SJCRH30 (cell line): Measurements from ENCODE around the gene GEMIN5. TPM values are rescaled to one million over a fixed set of nuclear protein-coding genes. Genes with fewer than 3 reads are reported as not detected.
"Not testable (repeated sequence)": the region's sequence is repeated elsewhere in the genome, so short reads cannot be mapped to it uniquely, and the experiment has no call there.

Experiments
- DNase-seq, 2 experiments: peaks; one replicate each; pipeline ENCODE4 v3.0.0-alpha.2; 2015 to 2020
- H3K27ac ChIP-seq: fragments of 250-450 bp; sonication (Bioruptor Pico); 2 replicates; pipeline ENCODE4 v1.5.1; 2020; ENCODE audit warnings: mild to moderate bottlenecking, moderate library complexity
- H3K27me3 ChIP-seq: fragments of 250-450 bp; sonication (Bioruptor Pico); 2 replicates; pipeline ENCODE4 v1.5.1; 2020; ENCODE audit warnings: mild to moderate bottlenecking, moderate library complexity
- H3K36me3 ChIP-seq: fragments of 250-450 bp; sonication (Bioruptor Pico); 2 replicates; pipeline ENCODE4 v1.5.1; 2020; ENCODE audit warnings: mild to moderate bottlenecking, moderate library complexity
- H3K4me1 ChIP-seq: fragments of 250-450 bp; sonication (Bioruptor Pico); 2 replicates; pipeline ENCODE4 v1.5.1; 2020; ENCODE audit warnings: mild to moderate bottlenecking, moderate library complexity
- H3K4me3 ChIP-seq: fragments of 250-450 bp; sonication (Bioruptor Pico); 2 replicates; pipeline ENCODE4 v1.5.1; 2020; ENCODE audit warnings: mild to moderate bottlenecking, moderate library complexity
- H3K9me3 ChIP-seq: fragments of 250-450 bp; sonication (Bioruptor Pico); replicated peaks from 2 replicates; pipeline ENCODE4 v1.5.1; 2020; ENCODE audit warnings: mild to moderate bottlenecking, moderate library complexity
- total RNA-seq: library from RNA; depleted of rRNA; stranded (reverse); fragments of >200 nt; shearing (Covaris generic); gene quantifications from 2 replicates; pipeline ENCODE4 v1.2.3, GENCODE V29; 2014

GEMIN5 gene
- total RNA-seq, 1 experiment from 2014 or later, result 47.1 TPM

- no peak for DNase-seq
- Histone ChIP-seq H3K4me1 (no peaks in the 10 kb centered on the region; the same call in 1 of the 2 replicates), H3K27ac (no peak overlapping the region), H3K27me3 (no peaks in the 10 kb centered on the region), H3K36me3 (peaks cover 47% of the 10 kb centered on the region), H3K9me3 (no peaks in the 10 kb centered on the region), H3K4me3 (no peak overlapping the region)
Observed at GRCh38 chr5:154933537-154933936, 4.5 kb downstream of the GEMIN5 start.

DNA sequence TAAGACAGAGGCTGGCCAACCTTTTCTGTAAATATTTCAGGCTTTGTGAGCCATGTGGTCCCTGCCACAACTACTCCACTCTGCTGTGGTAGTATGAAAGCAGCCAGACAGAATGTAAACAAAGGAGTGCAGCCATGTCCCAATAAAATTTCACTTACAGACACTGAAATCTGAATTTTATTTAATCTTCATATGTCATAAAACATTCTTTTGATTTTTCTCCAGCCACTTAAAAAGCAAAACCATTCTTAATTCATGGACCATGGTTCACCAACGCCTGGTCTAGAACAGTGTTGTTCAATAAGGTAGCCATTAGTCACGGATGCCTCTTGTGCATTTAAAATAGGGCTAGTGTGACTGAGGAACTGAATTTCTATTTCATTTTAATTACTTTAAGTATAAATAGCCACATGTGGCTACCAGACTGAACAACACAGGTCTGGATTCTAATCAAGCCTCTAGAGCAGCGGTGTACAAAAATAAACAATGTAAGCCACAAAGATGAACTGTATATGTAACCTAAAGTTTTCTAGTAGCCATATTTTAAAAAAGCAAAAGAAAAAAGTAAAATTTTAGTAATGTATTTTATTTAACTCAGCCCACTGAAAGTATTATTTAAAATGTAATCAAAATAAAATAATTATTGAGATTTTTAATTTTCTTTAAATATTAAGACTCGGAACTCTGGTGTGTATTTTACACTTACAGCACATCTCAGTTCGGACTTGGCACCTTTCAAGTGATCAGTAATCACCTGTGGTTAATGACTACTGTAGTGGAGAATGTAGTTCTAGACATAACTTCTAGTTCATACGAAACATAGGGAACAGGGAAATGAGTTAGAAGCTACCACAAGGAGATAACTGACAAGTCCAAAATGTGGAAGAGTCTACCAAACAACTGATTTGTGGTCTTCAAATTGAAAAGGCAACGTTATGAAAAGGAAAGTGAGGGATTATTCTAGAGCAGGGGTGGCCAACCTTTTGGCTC, 14.3 kb downstream of the GEMIN5 start:
- no peaks in the 10 kb centered on the region for H3K9me3 ChIP-seq
- no peak overlapping the region for H3K4me3 ChIP-seq
- peak in 1 of 2 experiments; percentile 7 for DNase-seq
- no peaks in the 10 kb centered on the region for H3K27me3 ChIP-seq
- H3K4me1 ChIP-seq, result peaks cover 13% of the 10 kb centered on the region; the same call in 1 of the 2 replicates
- peak overlapping the region; percentile 50 for H3K27ac ChIP-seq
- peaks cover 76% of the 10 kb centered on the region for H3K36me3 ChIP-seq

GRCh38 chr5:154917757-154918156, 20.3 kb downstream of the GEMIN5 start:
- Histone ChIP-seq H3K9me3 (no peaks in the 10 kb centered on the region), H3K36me3 (peaks cover 75% of the 10 kb centered on the region)
- no peak for DNase-seq

DNA sequence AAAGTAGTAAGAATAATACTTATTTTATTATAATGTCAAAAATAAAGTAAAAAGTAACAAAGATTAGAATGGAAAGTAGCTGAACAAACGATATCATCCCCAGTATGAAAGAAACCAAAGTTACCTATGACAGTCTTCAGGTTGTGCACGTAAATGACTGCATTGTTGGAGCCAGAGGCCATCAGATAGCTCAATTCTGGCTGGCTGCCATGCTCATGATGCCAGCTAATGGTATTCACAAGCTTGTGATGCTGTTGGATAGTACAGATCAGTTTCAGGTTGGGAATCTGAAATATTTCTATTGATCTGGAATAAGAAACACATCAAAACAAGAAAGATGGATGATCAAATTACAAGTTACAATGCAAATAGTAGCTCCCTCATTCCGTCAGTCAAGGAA, 21.1 kb downstream of the GEMIN5 start:
- Histone ChIP-seq H3K4me3 (no peak overlapping the region), H3K4me1 (no peaks in the 10 kb centered on the region), H3K27ac (no peak overlapping the region), H3K9me3 (no peaks in the 10 kb centered on the region), H3K27me3 (no peaks in the 10 kb centered on the region), H3K36me3 (peaks cover 82% of the 10 kb centered on the region)
- DNase-seq, result no peak

More at GRCh38 chr5:154917757-154918156, 20.3 kb downstream of the GEMIN5 start:
- no peaks in the 10 kb centered on the region for H3K27me3 ChIP-seq
- no peaks in the 10 kb centered on the region for H3K4me1 ChIP-seq
- no peak overlapping the region for H3K27ac ChIP-seq
- H3K4me3 ChIP-seq, result no peak overlapping the region

DNA sequence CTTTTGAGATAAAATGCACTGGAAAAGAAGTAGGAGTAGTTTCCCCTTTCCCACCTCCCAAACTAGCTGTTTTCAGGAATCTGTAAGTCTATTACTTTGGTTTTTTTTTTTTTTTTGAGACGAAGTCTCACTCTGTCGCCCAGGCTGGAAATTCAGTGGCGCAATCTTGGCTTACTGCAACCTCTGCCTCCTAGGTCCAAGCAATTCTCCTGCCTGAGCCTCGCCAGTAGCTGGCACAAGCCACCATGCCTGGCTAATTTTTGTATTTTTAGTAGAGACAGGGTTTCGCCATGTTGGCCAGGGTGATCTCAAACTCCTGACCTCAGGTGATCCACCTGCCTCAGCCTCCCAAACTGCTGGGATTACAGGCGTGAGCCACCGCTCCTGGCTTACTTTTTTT, 32.4 kb downstream of the GEMIN5 start:
- H3K4me3 ChIP-seq, H3K27ac ChIP-seq, H3K9me3 ChIP-seq, H3K27me3 ChIP-seq, DNase-seq, H3K4me1 ChIP-seq: not testable (repeated sequence)
- peaks cover 72% of the 10 kb centered on the region for H3K36me3 ChIP-seq

DNA sequence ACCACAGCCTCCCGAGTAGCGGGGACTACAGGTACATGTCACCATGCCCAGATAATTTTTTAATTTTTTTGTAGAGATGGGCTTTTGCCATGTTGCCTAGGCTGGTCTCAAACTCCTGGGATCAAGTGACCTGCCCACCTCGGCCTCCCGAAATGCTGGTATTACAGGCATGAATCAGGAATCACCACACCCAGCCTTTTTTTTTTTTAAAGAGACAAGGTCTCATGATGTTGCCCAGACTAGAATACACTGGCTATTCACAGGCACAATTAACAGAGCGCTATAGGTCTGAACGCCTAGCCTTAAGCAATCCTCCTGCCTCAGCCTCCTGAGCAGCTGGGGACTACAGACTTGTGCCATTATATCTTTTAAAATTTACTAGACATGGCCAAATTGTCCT, 36.1 kb downstream of the GEMIN5 start:
- Histone ChIP-seq H3K27me3 (no peaks in the 10 kb centered on the region), H3K4me1 (no peaks in the 10 kb centered on the region), H3K27ac (no peak overlapping the region), H3K9me3 (no peaks in the 10 kb centered on the region), H3K4me3 (no peak overlapping the region), H3K36me3 (peaks cover 83% of the 10 kb centered on the region)
- no peak for DNase-seq

- H3K9me3 ChIP-seq, result no peaks in the 10 kb centered on the region
- no peaks in the 10 kb centered on the region for H3K4me1 ChIP-seq
- H3K27ac ChIP-seq, result no peak overlapping the region
- peaks cover 84% of the 10 kb centered on the region for H3K36me3 ChIP-seq
- no peaks in the 10 kb centered on the region for H3K27me3 ChIP-seq
- peak in 1 of 2 experiments; percentile 17 for DNase-seq
- no peak overlapping the region for H3K4me3 ChIP-seq
Observed at GRCh38 chr5:154901276-154901675, 36.7 kb downstream of the GEMIN5 start.

GRCh38 chr5:154900066-154900465, 37.9 kb downstream of the GEMIN5 start:
- Histone ChIP-seq H3K36me3 (peaks cover 93% of the 10 kb centered on the region), H3K27me3 (no peaks in the 10 kb centered on the region), H3K4me3 (no peak overlapping the region), H3K9me3 (no peaks in the 10 kb centered on the region), H3K27ac (no peak overlapping the region), H3K4me1 (no peaks in the 10 kb centered on the region)
- no peak for DNase-seq

GRCh38 chr5:154899151-154899816, 38.7 kb downstream of the GEMIN5 start:
- no peak for DNase-seq
- Histone ChIP-seq H3K27me3 (no peaks in the 10 kb centered on the region), H3K36me3 (peaks cover 92% of the 10 kb centered on the region), H3K27ac (no peak overlapping the region), H3K4me3 (no peak overlapping the region), H3K9me3 (no peaks in the 10 kb centered on the region), H3K4me1 (no peaks in the 10 kb centered on the region)

DNA sequence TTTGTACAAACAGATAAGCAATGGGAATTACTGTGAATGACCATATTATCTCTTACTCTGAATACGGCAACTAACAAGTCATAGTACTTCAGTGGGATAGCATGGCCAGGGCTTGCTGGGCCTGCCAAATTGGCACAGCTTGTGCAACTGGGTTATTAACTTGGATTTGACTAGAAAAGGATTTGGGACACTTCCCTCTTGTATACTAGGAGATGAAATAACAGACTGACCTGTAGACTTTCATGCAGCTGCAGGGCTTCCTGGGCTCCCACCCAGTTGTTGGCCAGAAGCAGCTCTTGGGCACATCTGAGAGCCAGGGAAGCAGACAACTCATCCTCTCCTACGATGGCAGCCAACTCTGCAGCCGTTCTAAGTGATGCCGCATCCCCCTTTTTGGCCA, 39.8 kb downstream of the GEMIN5 start:
- Histone ChIP-seq H3K27me3 (no peaks in the 10 kb centered on the region), H3K4me1 (no peaks in the 10 kb centered on the region), H3K36me3 (peaks cover 92% of the 10 kb centered on the region), H3K4me3 (no peak overlapping the region), H3K9me3 (no peaks in the 10 kb centered on the region), H3K27ac (no peak overlapping the region)
- DNase-seq, result no peak

GRCh38 chr5:154896562-154897165, 41.3 kb downstream of the GEMIN5 start:
- H3K9me3 ChIP-seq, result no peaks in the 10 kb centered on the region
- H3K36me3 ChIP-seq, result peaks cover 82% of the 10 kb centered on the region
- DNase-seq, result no peak
- no peak overlapping the region for H3K4me3 ChIP-seq
- no peak overlapping the region for H3K27ac ChIP-seq
- no peaks in the 10 kb centered on the region for H3K4me1 ChIP-seq
- H3K27me3 ChIP-seq, result no peaks in the 10 kb centered on the region

GRCh38 chr5:154895606-154896561, 42.1 kb downstream of the GEMIN5 start:
- peaks cover 81% of the 10 kb centered on the region for H3K36me3 ChIP-seq

DNA sequence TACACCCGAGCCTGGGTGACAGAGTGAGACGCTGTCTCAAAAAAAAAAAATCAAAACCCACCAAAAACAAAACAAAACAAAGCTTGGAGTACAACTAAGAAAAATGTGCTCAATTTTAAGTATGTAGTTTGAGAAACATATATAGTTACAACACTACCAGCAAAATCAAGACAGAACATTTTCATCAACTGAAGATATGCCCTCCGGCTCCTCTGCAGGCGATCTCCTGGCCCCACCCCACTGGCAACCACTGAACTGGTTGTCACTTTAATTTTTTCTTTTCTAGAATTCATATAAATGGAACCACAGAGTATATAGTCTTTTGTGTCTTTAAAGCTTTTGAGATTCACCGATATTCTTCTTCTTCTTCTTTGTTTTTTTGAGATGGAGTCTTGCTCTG, 44.6 kb downstream of the GEMIN5 start:
- Histone ChIP-seq H3K4me3 (no peak overlapping the region), H3K36me3 (peaks cover 79% of the 10 kb centered on the region), H3K4me1 (no peaks in the 10 kb centered on the region), H3K27me3 (no peaks in the 10 kb centered on the region), H3K9me3 (no peaks in the 10 kb centered on the region), H3K27ac (no peak overlapping the region)
- no peak for DNase-seq

More at GRCh38 chr5:154895606-154896561, 42.1 kb downstream of the GEMIN5 start:
- no peaks in the 10 kb centered on the region for H3K4me1 ChIP-seq
- H3K9me3 ChIP-seq, result no peaks in the 10 kb centered on the region
- no peak overlapping the region for H3K4me3 ChIP-seq
- no peaks in the 10 kb centered on the region for H3K27me3 ChIP-seq
- no peak overlapping the region for H3K27ac ChIP-seq
- DNase-seq, result no peak

- Histone ChIP-seq H3K27me3 (no peaks in the 10 kb centered on the region), H3K4me3 (no peak overlapping the region), H3K4me1 (no peaks in the 10 kb centered on the region), H3K9me3 (no peaks in the 10 kb centered on the region), H3K27ac (no peak overlapping the region), H3K36me3 (peaks cover 79% of the 10 kb centered on the region)
- no peak for DNase-seq
Observed at GRCh38 chr5:154892369-154892771, 45.6 kb downstream of the GEMIN5 start.
